Type B pancreatic cell (in vitro differentiated cells): Measurements from ENCODE around the gene CORO7. TPM values are rescaled to one million over a fixed set of nuclear protein-coding genes. Genes with fewer than 3 reads are reported as not detected.
A peak's percentile ranks its signal among the peaks of the same experiment; 100 is the strongest.

ENCODE experiments used
- DNase-seq: peaks from one replicate; pipeline ENCODE4 v3.0.0; 2021; ENCODE audit warnings: mixed read lengths; ENCODE audit not compliant: unreplicated experiment; ENCODE audit errors: extremely low spot score
- H3K27ac Mint-ChIP-seq: 2 replicates; pipeline ENCODE4 v1.8.0; 2021; ENCODE audit warnings: mild to moderate bottlenecking, mixed read lengths
- H3K27me3 Mint-ChIP-seq: 2 replicates; pipeline ENCODE4 v1.8.0; 2021; ENCODE audit warnings: mixed read lengths
- H3K36me3 Mint-ChIP-seq: 2 replicates; pipeline ENCODE4 v1.8.0; 2021; ENCODE audit warnings: mixed read lengths
- H3K4me1 Mint-ChIP-seq: one replicate; pipeline ENCODE4 v1.8.0; 2021; ENCODE audit warnings: mixed read lengths; ENCODE audit not compliant: unreplicated experiment
- H3K4me3 Mint-ChIP-seq: 2 replicates; pipeline ENCODE4 v1.8.0; 2021; ENCODE audit warnings: mild to moderate bottlenecking, mixed read lengths
- H3K9me3 Mint-ChIP-seq: 2 replicates; pipeline ENCODE4 v1.8.0; 2021; ENCODE audit warnings: mixed read lengths
- total RNA-seq: library from RNA; stranded (reverse); gene quantifications from 2 replicates; pipeline ENCODE4 v1.2.1, GENCODE V29; 2021; ENCODE audit warnings: low replicate concordance
- TF ChIP-seq, protein P1 (sequence below): fragments of 200-600 bp; sonication (generic); conservative IDR thresholded peaks from 2 replicates; pipeline ENCODE4 v1.5.0; 2021; ENCODE audit warnings: antibody characterized with exemption, mild to moderate bottlenecking

The CORO7 gene
- total RNA-seq, 1 donor from 2014 or later, result 32.3 TPM

DNA sequence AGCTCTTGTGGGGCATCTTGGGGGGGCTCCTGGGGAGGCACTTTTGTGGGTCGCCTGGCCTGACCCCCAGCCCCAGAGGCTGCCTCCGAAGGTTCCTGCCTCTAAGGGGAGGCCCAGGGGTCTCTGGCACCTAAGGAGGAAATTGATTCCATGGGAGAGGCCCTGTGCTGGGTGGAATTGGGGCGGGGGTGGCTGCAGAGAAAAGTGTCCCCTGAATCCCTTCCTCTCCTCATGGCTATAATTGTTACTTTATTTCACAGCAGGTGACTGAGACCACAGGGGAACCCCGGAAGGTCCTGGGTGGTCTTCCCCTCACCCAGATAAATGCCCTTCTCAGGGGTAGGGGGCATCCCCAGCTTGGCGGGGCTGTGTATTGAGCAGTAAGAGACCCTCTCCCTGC is 97.4 kb downstream of the CORO7 start:
- H3K4me3 Mint-ChIP-seq, result peak overlapping the region; percentile 70
- peaks cover 10% of the 10 kb centered on the region for H3K27me3 Mint-ChIP-seq
- peaks cover 11% of the 10 kb centered on the region for H3K4me1 Mint-ChIP-seq

DNA sequence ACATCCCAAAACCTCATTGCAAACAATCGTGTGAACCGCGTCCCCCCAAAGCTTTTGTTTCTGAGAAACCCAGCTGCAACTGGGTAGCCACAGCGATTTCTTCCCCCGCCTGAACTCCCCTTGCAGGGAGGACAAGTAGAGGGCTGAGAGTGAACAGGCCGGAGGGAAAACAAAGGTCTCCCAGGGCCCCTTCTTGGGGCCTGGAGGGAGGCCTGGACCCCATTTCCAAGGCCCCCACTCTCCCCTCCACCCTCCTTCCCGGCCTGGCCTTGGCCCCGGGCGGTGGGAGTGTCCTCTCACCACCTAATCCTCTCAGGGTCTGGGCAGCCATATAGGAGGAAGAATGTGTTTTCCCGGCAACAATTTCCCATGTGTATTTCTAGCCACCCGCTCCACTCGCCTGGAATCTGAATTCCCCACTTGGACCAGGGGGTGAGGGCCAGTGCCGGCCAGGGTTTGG is 97.9 kb downstream of the CORO7 start:
- Mint-ChIP-seq H3K27ac (peak overlapping the region; percentile 66), H3K4me1 (peaks cover 11% of the 10 kb centered on the region), H3K4me3 (peak overlapping the region; percentile 68), H3K36me3 (no peaks in the 10 kb centered on the region), H3K27me3 (peaks cover 10% of the 10 kb centered on the region), H3K9me3 (no peaks in the 10 kb centered on the region)
- TF ChIP-seq, protein P1, sequence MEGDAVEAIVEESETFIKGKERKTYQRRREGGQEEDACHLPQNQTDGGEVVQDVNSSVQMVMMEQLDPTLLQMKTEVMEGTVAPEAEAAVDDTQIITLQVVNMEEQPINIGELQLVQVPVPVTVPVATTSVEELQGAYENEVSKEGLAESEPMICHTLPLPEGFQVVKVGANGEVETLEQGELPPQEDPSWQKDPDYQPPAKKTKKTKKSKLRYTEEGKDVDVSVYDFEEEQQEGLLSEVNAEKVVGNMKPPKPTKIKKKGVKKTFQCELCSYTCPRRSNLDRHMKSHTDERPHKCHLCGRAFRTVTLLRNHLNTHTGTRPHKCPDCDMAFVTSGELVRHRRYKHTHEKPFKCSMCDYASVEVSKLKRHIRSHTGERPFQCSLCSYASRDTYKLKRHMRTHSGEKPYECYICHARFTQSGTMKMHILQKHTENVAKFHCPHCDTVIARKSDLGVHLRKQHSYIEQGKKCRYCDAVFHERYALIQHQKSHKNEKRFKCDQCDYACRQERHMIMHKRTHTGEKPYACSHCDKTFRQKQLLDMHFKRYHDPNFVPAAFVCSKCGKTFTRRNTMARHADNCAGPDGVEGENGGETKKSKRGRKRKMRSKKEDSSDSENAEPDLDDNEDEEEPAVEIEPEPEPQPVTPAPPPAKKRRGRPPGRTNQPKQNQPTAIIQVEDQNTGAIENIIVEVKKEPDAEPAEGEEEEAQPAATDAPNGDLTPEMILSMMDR, result no peak
- no peak for DNase-seq

More for the DNA sequence above, 97.4 kb downstream of the CORO7 start:
- H3K36me3 Mint-ChIP-seq, result no peaks in the 10 kb centered on the region
- peak overlapping the region; percentile 66 for H3K27ac Mint-ChIP-seq
- no peak for DNase-seq
- no peaks in the 10 kb centered on the region for H3K9me3 Mint-ChIP-seq
- TF ChIP-seq, protein P1, result no peak

DNA sequence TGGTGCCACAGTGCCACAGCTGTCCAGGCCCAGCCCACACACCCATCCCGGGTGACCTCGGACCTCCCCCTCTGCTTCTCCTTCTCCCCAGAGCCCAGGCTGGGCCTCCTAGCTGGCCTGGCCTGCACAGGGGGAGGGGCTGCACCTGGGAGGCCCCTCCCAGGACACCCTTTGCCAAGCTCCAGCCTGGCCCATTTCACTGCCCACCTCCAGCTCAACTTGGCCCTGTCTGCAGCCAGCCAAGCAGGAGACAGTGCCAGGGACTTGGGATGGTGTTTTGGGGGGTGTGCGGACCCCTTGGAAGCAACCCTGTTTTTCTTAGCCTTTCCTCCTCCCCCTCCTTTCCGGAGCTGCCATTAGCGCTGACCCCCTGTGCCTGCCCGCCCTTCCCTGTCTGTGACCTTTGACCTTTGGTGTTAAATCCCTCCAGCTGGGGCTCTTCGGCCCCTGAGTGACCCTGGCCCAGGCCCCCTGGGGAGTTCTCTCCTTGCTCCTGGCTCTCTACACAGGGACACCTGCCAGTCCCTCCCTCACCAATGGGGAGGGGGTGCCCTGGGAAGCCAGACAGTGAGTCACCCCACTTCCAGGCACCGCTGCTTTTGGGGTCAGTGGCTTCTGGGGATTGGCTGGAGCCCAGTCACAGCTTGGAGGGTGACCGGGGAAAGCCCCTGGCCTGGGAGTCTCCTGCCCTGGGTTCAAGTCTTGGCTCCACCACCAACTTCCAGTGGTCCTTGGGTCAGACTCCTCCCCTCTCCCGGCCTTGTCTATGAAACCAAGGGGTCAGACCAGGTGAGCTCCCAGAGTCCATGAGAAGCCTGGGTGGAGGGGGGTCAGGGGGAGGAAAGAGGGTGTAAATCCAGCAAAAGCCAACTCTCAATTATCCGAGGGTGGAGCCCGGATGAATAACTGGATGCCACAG is 98.6 kb downstream of the CORO7 start:
- no peaks in the 10 kb centered on the region for H3K9me3 Mint-ChIP-seq
- no peak for DNase-seq
- TF ChIP-seq, protein P1, result no peak
- H3K36me3 Mint-ChIP-seq, result no peaks in the 10 kb centered on the region
- H3K4me3 Mint-ChIP-seq, result peak overlapping the region; percentile 80
- peak overlapping the region; percentile 13 for H3K27ac Mint-ChIP-seq
- H3K4me1 Mint-ChIP-seq, result peaks cover 11% of the 10 kb centered on the region
- H3K27me3 Mint-ChIP-seq, result peaks cover 10% of the 10 kb centered on the region

DNA sequence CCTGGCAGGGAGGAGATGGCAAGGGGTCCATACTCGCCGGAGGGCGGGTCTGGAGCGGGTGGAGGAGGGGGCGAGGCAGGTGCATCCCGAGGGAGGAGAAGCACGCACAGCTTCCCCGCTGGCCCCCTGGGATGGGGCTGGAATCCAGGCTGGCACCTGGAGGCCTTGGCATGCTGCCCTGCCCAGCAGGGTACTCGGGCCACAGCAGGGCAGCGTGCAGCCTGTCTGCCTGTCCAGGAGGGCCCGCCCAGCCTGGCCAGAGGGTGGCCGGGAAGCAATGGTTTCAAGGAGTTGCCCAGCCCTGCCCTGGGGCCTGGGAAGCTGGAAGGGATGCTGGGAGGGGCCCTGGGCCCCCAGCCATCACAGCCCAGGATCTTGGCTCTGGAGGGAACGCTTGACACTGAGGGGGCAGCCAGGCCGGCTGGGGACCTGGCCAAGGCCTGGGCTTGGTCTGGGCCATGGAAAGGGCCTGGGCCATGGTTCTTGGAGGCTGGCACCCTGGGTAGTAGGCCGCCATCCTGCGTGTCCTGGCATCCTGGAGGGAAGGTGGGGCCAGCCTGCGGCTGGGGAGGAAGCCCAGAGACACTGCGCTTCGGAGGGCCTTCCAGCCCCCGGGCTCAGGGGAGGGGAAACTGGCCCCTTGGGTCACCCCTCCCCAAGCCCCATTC is 99.4 kb downstream of the CORO7 start:
- H3K27me3 Mint-ChIP-seq, result peaks cover 10% of the 10 kb centered on the region
- peak overlapping the region; percentile 84 for H3K4me3 Mint-ChIP-seq
- DNase-seq, result no peak
- no peaks in the 10 kb centered on the region for H3K36me3 Mint-ChIP-seq
- H3K27ac Mint-ChIP-seq, result no peak overlapping the region
- TF ChIP-seq, protein P1, result no peak
- peaks cover 11% of the 10 kb centered on the region for H3K4me1 Mint-ChIP-seq
- H3K9me3 Mint-ChIP-seq, result no peaks in the 10 kb centered on the region

DNA sequence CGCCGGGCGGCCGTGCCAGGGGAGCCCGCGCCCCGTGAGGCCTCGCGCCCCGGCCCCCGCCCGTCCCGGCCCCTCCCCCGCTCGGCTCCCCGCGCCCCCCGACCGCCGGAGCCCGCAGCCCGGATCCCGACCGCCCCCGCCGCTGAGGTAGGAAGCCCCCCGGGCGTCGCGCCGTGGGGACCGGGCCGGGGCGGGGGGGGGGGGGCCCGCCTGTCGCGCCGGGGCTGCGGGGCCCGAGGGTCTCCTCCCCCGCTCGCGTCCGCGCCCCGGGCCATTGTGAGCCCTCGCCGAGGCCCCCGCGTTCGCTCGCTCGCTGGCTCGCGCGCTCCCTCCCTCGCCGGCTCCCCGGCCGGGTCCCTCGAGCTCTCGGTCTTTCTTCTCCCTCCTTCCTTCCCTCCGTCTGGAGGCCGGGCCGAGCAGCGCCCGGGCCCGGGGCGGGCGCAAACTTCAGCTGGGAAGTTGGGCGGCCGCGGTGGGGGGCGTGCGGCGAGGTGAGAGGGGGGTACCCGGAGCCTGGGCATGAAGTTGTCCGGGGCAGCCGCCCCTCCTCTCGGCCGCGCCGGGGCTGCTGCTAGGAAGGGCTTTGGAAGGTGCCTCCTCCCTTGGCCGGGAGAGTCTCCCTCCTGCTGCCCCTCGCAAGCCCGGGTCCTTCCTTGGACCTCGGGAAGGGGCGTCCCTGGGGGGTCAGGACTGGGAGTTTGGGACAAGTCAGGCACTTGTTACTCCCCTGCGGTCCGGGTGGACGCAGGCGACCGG is 100.1 kb downstream of the CORO7 start:
- Mint-ChIP-seq H3K27me3 (peaks cover 10% of the 10 kb centered on the region), H3K36me3 (no peaks in the 10 kb centered on the region), H3K9me3 (no peaks in the 10 kb centered on the region), H3K27ac (no peak overlapping the region), H3K4me3 (peak overlapping the region; percentile 84), H3K4me1 (peaks cover 11% of the 10 kb centered on the region)
- no peak for DNase-seq
- TF ChIP-seq, protein P1, result no peak
